Smooth muscle cell (in vitro differentiated cells): ENCODE results near the gene DAPK1. TPM values are rescaled to one million over a fixed set of nuclear protein-coding genes. Genes with fewer than 3 reads are reported as not detected.

Source experiments
- DNase-seq: peaks from one replicate; lab custom pipeline; 2025; ENCODE audit not compliant: unreplicated experiment; lab: John Stamatoyannopoulos, UW
- H2AFZ ChIP-seq: fragments of 200-600 bp; sonication (generic); 2 replicates; pipeline ENCODE4 v1.6.0; 2016; ENCODE audit warnings: antibody characterized with exemption, low read depth, mild to moderate bottlenecking
- H3F3A ChIP-seq: fragments of 200-600 bp; sonication (generic); 2 replicates; pipeline ENCODE4 v1.6.0; 2017; ENCODE audit warnings: antibody characterized with exemption, low read depth
- H3K27ac ChIP-seq: fragments of 200-600 bp; sonication (generic); 2 replicates; pipeline ENCODE4 v1.5.1; 2016; ENCODE audit warnings: low read depth, mild to moderate bottlenecking
- H3K27me3 ChIP-seq: fragments of 200-600 bp; sonication (generic); 2 replicates; pipeline ENCODE4 v1.6.1; 2016; ENCODE audit warnings: low read depth, mild to moderate bottlenecking
- H3K36me3 ChIP-seq: fragments of 200-600 bp; sonication (generic); 2 replicates; pipeline ENCODE4 v1.5.1; 2016; ENCODE audit warnings: low read depth
- H3K4me1 ChIP-seq: fragments of 200-600 bp; sonication (generic); 2 replicates; pipeline ENCODE4 v1.5.1; 2016; ENCODE audit warnings: low read depth
- H3K4me2 ChIP-seq: fragments of 200-600 bp; sonication (generic); 2 replicates; pipeline ENCODE4 v1.6.0; 2016; ENCODE audit warnings: mild to moderate bottlenecking
- H3K4me3 ChIP-seq: fragments of 200-600 bp; sonication (generic); 2 replicates; pipeline ENCODE4 v1.5.1; 2016; ENCODE audit warnings: mild to moderate bottlenecking
- H3K79me2 ChIP-seq: fragments of 200-600 bp; sonication (generic); 2 replicates; pipeline ENCODE4 v1.6.0; 2016; ENCODE audit warnings: low read depth, mild to moderate bottlenecking
- H3K9ac ChIP-seq: fragments of 200-600 bp; sonication (generic); 2 replicates; pipeline ENCODE4 v1.6.0; 2016; ENCODE audit warnings: low read depth
- H3K9me3 ChIP-seq: fragments of 200-600 bp; sonication (generic); replicated peaks from 2 replicates; pipeline ENCODE4 v1.5.1; 2016; ENCODE audit warnings: low read depth
- H4K20me1 ChIP-seq: fragments of 200-600 bp; sonication (generic); 2 replicates; pipeline ENCODE4 v1.6.0; 2016; ENCODE audit warnings: low read depth
- WGBS: methylation state at CpG from one replicate; pipeline ENCODE4 v1.1.7; 2016; ENCODE audit warnings: low lambda C conversion rate; 5-methylcytosine and 5-hydroxymethylcytosine counted together
- polyA plus RNA-seq: library from polyadenylated mRNA; unstranded; fragments of >200 nt; fragmentation: Nextera tagmentation; extraction: Ambion mirVana; gene quantifications from 2 replicates; pipeline ENCODE4 v1.2.1, GENCODE V29; 2016
- total RNA-seq: library from RNA; depleted of rRNA; stranded (reverse); fragments of >200 nt; gene quantifications from 2 replicates; pipeline ENCODE4 v1.2.3, GENCODE V29; 2014
- TF ChIP-seq, protein P1 (sequence below): fragments of 200-600 bp; sonication (generic); IDR thresholded peaks from 2 replicates; pipeline ENCODE4 v1.5.1; 2017; ENCODE audit warnings: borderline replicate concordance, mild to moderate bottlenecking, antibody characterized with exemption; ENCODE audit not compliant: insufficient read depth, poor library complexity, severe bottlenecking

The DAPK1 gene
- total and polyA plus RNA-seq, 2 experiments from 2014 or later = 12.6 to 20.3 TPM

- TF ChIP-seq, protein P1, sequence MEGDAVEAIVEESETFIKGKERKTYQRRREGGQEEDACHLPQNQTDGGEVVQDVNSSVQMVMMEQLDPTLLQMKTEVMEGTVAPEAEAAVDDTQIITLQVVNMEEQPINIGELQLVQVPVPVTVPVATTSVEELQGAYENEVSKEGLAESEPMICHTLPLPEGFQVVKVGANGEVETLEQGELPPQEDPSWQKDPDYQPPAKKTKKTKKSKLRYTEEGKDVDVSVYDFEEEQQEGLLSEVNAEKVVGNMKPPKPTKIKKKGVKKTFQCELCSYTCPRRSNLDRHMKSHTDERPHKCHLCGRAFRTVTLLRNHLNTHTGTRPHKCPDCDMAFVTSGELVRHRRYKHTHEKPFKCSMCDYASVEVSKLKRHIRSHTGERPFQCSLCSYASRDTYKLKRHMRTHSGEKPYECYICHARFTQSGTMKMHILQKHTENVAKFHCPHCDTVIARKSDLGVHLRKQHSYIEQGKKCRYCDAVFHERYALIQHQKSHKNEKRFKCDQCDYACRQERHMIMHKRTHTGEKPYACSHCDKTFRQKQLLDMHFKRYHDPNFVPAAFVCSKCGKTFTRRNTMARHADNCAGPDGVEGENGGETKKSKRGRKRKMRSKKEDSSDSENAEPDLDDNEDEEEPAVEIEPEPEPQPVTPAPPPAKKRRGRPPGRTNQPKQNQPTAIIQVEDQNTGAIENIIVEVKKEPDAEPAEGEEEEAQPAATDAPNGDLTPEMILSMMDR = no peak
- Histone ChIP-seq H3K4me1 (peaks cover 25% of the 10 kb centered on the region), H3K4me2 (peak overlapping the region; percentile 79), H3K36me3 (no peaks in the 10 kb centered on the region), H3K9ac (peak overlapping the region; percentile 6), H3K4me3 (no peak overlapping the region), H3F3A (peaks cover 37% of the 10 kb centered on the region), H4K20me1 (no peaks in the 10 kb centered on the region), H3K27me3 (no peaks in the 10 kb centered on the region), H3K79me2 (no peaks in the 10 kb centered on the region), H3K27ac (peak overlapping the region; percentile 75), H3K9me3 (no peaks in the 10 kb centered on the region), H2AFZ (no peak overlapping the region)
- no peak for DNase-seq
- WGBS = 38% methylated on average over 1 of the region's 1 CpG
Observed at GRCh38 chr9:87601176-87601575, 103.5 kb downstream of the DAPK1 start.

DNA sequence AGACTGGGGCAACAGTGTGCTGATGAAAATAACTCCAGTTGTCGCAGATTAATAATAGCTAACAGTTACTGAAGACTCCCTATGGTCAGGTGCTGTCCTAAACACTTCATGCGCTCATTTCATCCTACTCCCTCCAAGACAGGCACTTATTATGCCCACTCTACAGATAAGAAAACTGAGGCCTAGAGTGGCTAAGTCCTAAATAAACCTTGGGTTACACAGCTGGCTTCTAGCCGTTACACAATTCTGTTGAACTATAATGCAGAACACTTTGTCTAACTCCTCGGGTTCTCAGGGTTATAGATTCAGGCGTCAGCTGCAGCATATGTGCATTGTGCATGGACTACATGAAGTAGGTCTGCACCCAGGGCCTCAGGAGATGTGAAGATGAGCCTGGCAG lies 103.9 kb downstream of the DAPK1 start:
- Histone ChIP-seq H4K20me1 (no peaks in the 10 kb centered on the region), H3K4me3 (no peak overlapping the region), H3K4me1 (peaks cover 25% of the 10 kb centered on the region), H3K9me3 (no peaks in the 10 kb centered on the region), H3K4me2 (no peak overlapping the region), H3F3A (peaks cover 37% of the 10 kb centered on the region), H3K9ac (no peak overlapping the region), H3K36me3 (no peaks in the 10 kb centered on the region), H3K27ac (no peak overlapping the region), H2AFZ (no peak overlapping the region), H3K27me3 (no peaks in the 10 kb centered on the region), H3K79me2 (no peaks in the 10 kb centered on the region)
- TF ChIP-seq, protein P1 = no peak
- WGBS = 76% methylated on average over 5 of the region's 5 CpGs
- no peak for DNase-seq

- Histone ChIP-seq H3K4me1 (peaks cover 40% of the 10 kb centered on the region), H2AFZ (no peak overlapping the region), H3K9me3 (no peaks in the 10 kb centered on the region), H3K4me3 (no peak overlapping the region), H3F3A (peaks cover 38% of the 10 kb centered on the region), H3K79me2 (no peaks in the 10 kb centered on the region), H3K9ac (no peak overlapping the region), H3K4me2 (peak overlapping the region; percentile 8), H3K27me3 (no peaks in the 10 kb centered on the region), H3K36me3 (no peaks in the 10 kb centered on the region), H4K20me1 (no peaks in the 10 kb centered on the region), H3K27ac (no peak overlapping the region)
- TF ChIP-seq, protein P1 = no peak
- WGBS = 40% methylated on average over 9 of the region's 9 CpGs
- DNase-seq = no peak
Observed at GRCh38 chr9:87602933-87603643, 105.4 kb downstream of the DAPK1 start.
